Inflammatory macrophage treated with lipopolysaccharide for 4 hours (primary cell): Measurements from ENCODE around the gene SCAMP5.

Experiments used
- DNase-seq: peaks from one replicate; pipeline ENCODE4 v3.0.0-alpha.2; 2020

Gene SCAMP5

GRCh38 chr15:75051191-75051608 lies 55.8 kb downstream of the SCAMP5 start:
- peak; percentile 78 for DNase-seq

GRCh38 chr15:75051711-75052110 lies 56.3 kb downstream of the SCAMP5 start:
- no peak for DNase-seq

GRCh38 chr15:75052972-75053747 lies 57.8 kb downstream of the SCAMP5 start:
- DNase-seq: no peak

- DNase-seq: no peak
Observed at GRCh38 chr15:75053748-75054125, 58.4 kb downstream of the SCAMP5 start.

GRCh38 chr15:75054172-75054897 lies 59.0 kb downstream of the SCAMP5 start:
- DNase-seq: no peak

- no peak for DNase-seq
Observed at GRCh38 chr15:75056036-75056435, 60.7 kb downstream of the SCAMP5 start.

GRCh38 chr15:75058127-75058905 lies 63.0 kb downstream of the SCAMP5 start:
- no peak for DNase-seq

GRCh38 chr15:75059607-75060006 lies 64.2 kb downstream of the SCAMP5 start:
- no peak for DNase-seq

GRCh38 chr15:75061272-75061671 lies 65.9 kb downstream of the SCAMP5 start:
- peak; percentile 71 for DNase-seq

- no peak for DNase-seq
Observed at GRCh38 chr15:75062706-75063105, 67.3 kb downstream of the SCAMP5 start.

GRCh38 chr15:75063338-75063737 lies 68.0 kb downstream of the SCAMP5 start:
- no peak for DNase-seq

GRCh38 chr15:75063889-75064288 lies 68.5 kb downstream of the SCAMP5 start:
- DNase-seq: no peak

- DNase-seq: peak; percentile 53
Observed at GRCh38 chr15:75064846-75065245, 69.5 kb downstream of the SCAMP5 start.

GRCh38 chr15:75065467-75065850 lies 70.1 kb downstream of the SCAMP5 start:
- DNase-seq: no peak

GRCh38 chr15:75065851-75066509 lies 70.6 kb downstream of the SCAMP5 start:
- no peak for DNase-seq

- peak; percentile 94 for DNase-seq
Observed at GRCh38 chr15:75067123-75067830, 71.9 kb downstream of the SCAMP5 start.

GRCh38 chr15:75068748-75069147 lies 73.4 kb downstream of the SCAMP5 start:
- no peak for DNase-seq

- DNase-seq: peak; percentile 92
Observed at GRCh38 chr15:75069301-75069925, 74.0 kb downstream of the SCAMP5 start.

- DNase-seq: no peak
Observed at GRCh38 chr15:75070674-75071073, 75.3 kb downstream of the SCAMP5 start.
